H1 (cell line): Measurements from ENCODE around the gene APOA1. TPM values are rescaled to one million over a fixed set of nuclear protein-coding genes. Genes with fewer than 3 reads are reported as not detected.
A peak's percentile ranks its signal among the peaks of the same experiment; 100 is the strongest.

Experiments
- CTCF ChIA-PET: fragments of 300-600 bp; sonication (Branson Sonifier 250); formaldehyde crosslinking; loops from one replicate; lab custom pipeline; 2021; ENCODE audit not compliant: partially characterized antibody; lab: Charles Lee
- POLR2A ChIA-PET: fragments of 300-600 bp; sonication (Branson Sonifier 250); formaldehyde crosslinking; loops from one replicate; lab custom pipeline; 2021; ENCODE audit warnings: inconsistent platforms; ENCODE audit not compliant: partially characterized antibody; lab: Charles Lee
- DNase-seq, 2 experiments: peaks; one replicate each; pipeline versions ENCODE4 v3.0.0 to v3.0.0-alpha.2; 2010 to 2022; ENCODE audit warnings: low spot score in 2 of 2, low read depth in 1 of 2, mixed read lengths in 1 of 2
- FAIRE-seq: peaks from 2 replicates; lab custom pipeline; 2011; peaks lifted over from hg19 to GRCh38; lab: Jason Lieb, UNC
- H2AFZ ChIP-seq: 2 replicates; pipeline ENCODE4 v1.8.1; 2012; ENCODE audit warnings: low read length, inconsistent platforms
- H2AK5ac ChIP-seq: 2 replicates; pipeline ENCODE4 v1.6.1; 2013; ENCODE audit warnings: low read depth, low read length
- H2BK120ac ChIP-seq: replicated peaks from 2 replicates; pipeline ENCODE3; 2013; ENCODE audit warnings: low read depth, low read length, inconsistent platforms
- H2BK12ac ChIP-seq: 2 replicates; pipeline ENCODE4 v1.6.1; 2013; ENCODE audit warnings: low read depth, low read length
- H2BK15ac ChIP-seq: 2 replicates; pipeline ENCODE4 v1.6.1; 2013; ENCODE audit warnings: low read length
- H2BK20ac ChIP-seq: 2 replicates; pipeline ENCODE4 v1.6.1; 2013; ENCODE audit warnings: low read length
- H2BK5ac ChIP-seq: 2 replicates; pipeline ENCODE4 v1.6.1; 2013; ENCODE audit warnings: low read depth, low read length
- H3K14ac ChIP-seq: 2 replicates; pipeline ENCODE4 v1.6.1; 2013; ENCODE audit warnings: inconsistent platforms; ENCODE audit not compliant: insufficient read length
- H3K18ac ChIP-seq: 2 replicates; pipeline ENCODE4 v1.6.1; 2013; ENCODE audit warnings: low read length; ENCODE audit errors: extremely low read depth
- H3K23ac ChIP-seq: 2 replicates; pipeline ENCODE4 v1.6.1; 2013; ENCODE audit warnings: inconsistent platforms; ENCODE audit not compliant: insufficient read length
- H3K23me2 ChIP-seq: 2 replicates; pipeline ENCODE4 v1.6.1; 2013; ENCODE audit warnings: low read depth, low read length
- H3K27ac ChIP-seq: 2 replicates; pipeline ENCODE4 v1.6.1; 2011; ENCODE audit warnings: low read depth, low read length, inconsistent platforms
- H3K27me3 ChIP-seq, 4 experiments: replicated peaks in 1 of 4; 1 replicate in 1 of 4; 2 replicates in 3 of 4; pipeline versions ENCODE4 v1.6.1 to v1.8.1; 2011 to 2013; ENCODE audit warnings: low read length in 3 of 4, mild to moderate bottlenecking in 3 of 4, inconsistent platforms in 2 of 4, mixed read lengths in 2 of 4, moderate library complexity in 1 of 4; ENCODE audit not compliant: control insufficient read depth in 3 of 4, insufficient read depth in 3 of 4; ENCODE audit errors: extremely low read depth in 1 of 4
- H3K36me3 ChIP-seq, 4 experiments: 2 replicates each; pipeline versions ENCODE4 v1.6.1 to v1.8.1; 2011 to 2013; ENCODE audit warnings: mild to moderate bottlenecking in 4 of 4, low read length in 3 of 4, moderate library complexity in 2 of 4, control low read depth in 1 of 4, inconsistent platforms in 1 of 4; ENCODE audit not compliant: insufficient read depth in 4 of 4, control insufficient read depth in 2 of 4
- H3K4ac ChIP-seq: replicated peaks from 2 replicates; pipeline ENCODE3; 2013; ENCODE audit warnings: low read length, low read depth, mixed read lengths, inconsistent platforms; ENCODE audit not compliant: insufficient read length
- H3K4me1 ChIP-seq, 4 experiments: replicated peaks in 1 of 4; 1 replicate in 1 of 4; 2 replicates in 3 of 4; pipeline versions ENCODE4 v1.6.1 to v1.8.1; 2011 to 2013; ENCODE audit warnings: low read length in 3 of 4, inconsistent platforms in 2 of 4, mixed read lengths in 1 of 4; ENCODE audit not compliant: insufficient read depth in 4 of 4, control insufficient read depth in 3 of 4
- H3K4me2 ChIP-seq, 2 experiments: 2 replicates each; pipeline versions ENCODE4 v1.6.1 to v1.8.1; 2011 to 2013; ENCODE audit warnings: low read depth in 2 of 2, low read length in 2 of 2, control low read depth in 1 of 2, inconsistent platforms in 1 of 2, mild to moderate bottlenecking in 1 of 2; ENCODE audit not compliant: insufficient read depth in 1 of 2
- H3K4me3 ChIP-seq, 4 experiments: fragments of 200-600, 300-600 bp in 1 of 4; sonication (generic), shearing (Covaris generic), sonication (Bioruptor Twin) in 1 of 4; 2 replicates each; pipeline versions ENCODE4 v1.5.1 to v1.8.1; 2011 to 2016; ENCODE audit warnings: low read length in 4 of 4, low read depth in 3 of 4, control low read depth in 2 of 4, inconsistent platforms in 2 of 4, mild to moderate bottlenecking in 2 of 4, mixed read lengths in 1 of 4, moderate library complexity in 1 of 4; ENCODE audit not compliant: insufficient read depth in 2 of 4; ENCODE audit errors: extremely low read depth in 1 of 4
- H3K56ac ChIP-seq: replicated peaks from 2 replicates; pipeline ENCODE3; 2013; ENCODE audit warnings: low read depth, mild to moderate bottlenecking, mixed read lengths, low read length, inconsistent platforms; ENCODE audit not compliant: insufficient read length
- H3K79me1 ChIP-seq: 2 replicates; pipeline ENCODE4 v1.6.1; 2013; ENCODE audit warnings: low read depth, low read length, control low read depth
- H3K79me2 ChIP-seq, 2 experiments: 2 replicates each; pipeline versions ENCODE4 v1.6.1 to v1.8.1; 2012 to 2013; ENCODE audit warnings: low read length in 2 of 2, mild to moderate bottlenecking in 2 of 2, inconsistent platforms in 1 of 2; ENCODE audit not compliant: insufficient read depth in 2 of 2, control insufficient read depth in 1 of 2
- H3K9ac ChIP-seq, 4 experiments: replicated peaks in 1 of 4; 1 replicate in 1 of 4; 2 replicates in 3 of 4; pipeline versions ENCODE4 v1.6.1 to v1.8.1; 2011 to 2013; ENCODE audit warnings: low read depth in 3 of 4, low read length in 3 of 4, control low read depth in 2 of 4, mild to moderate bottlenecking in 2 of 4, moderate library complexity in 2 of 4, inconsistent platforms in 1 of 4; ENCODE audit errors: extremely low read depth in 1 of 4
- H3K9me3 ChIP-seq, 2 experiments: 2 replicates each; pipeline versions ENCODE4 v1.6.1 to v1.8.1; 2012 to 2013; ENCODE audit warnings: mild to moderate bottlenecking in 2 of 2, moderate library complexity in 2 of 2, control low read depth in 1 of 2, inconsistent platforms in 1 of 2, low read depth in 1 of 2, low read length in 1 of 2, mixed read lengths in 1 of 2; ENCODE audit not compliant: insufficient read depth in 2 of 2
- H4K20me1 ChIP-seq, 2 experiments: replicated peaks in 1 of 2; 2 replicates each; pipeline versions ENCODE3 to v1.8.1; 2011 to 2013; ENCODE audit warnings: inconsistent platforms in 2 of 2, low read length in 2 of 2, mild to moderate bottlenecking in 1 of 2; ENCODE audit not compliant: insufficient read depth in 2 of 2, control insufficient read depth in 1 of 2
- H4K5ac ChIP-seq: 2 replicates; pipeline ENCODE4 v1.6.1; 2013; ENCODE audit warnings: low read length, low read depth, mixed read lengths, inconsistent platforms; ENCODE audit not compliant: insufficient read length
- H4K8ac ChIP-seq: 2 replicates; pipeline ENCODE4 v1.8.0; 2013; ENCODE audit warnings: mild to moderate bottlenecking, moderate library complexity, low read length, inconsistent platforms; ENCODE audit not compliant: insufficient read depth; ENCODE audit errors: extremely low read depth
- H4K91ac ChIP-seq: replicated peaks from 2 replicates; pipeline ENCODE3; 2013; ENCODE audit warnings: low read length, mixed read lengths, inconsistent platforms; ENCODE audit not compliant: insufficient read length
- CTBP2 ChIP-seq: IDR thresholded peaks from 2 replicates; pipeline ENCODE4 v1.7.0; 2011; ENCODE audit warnings: borderline replicate concordance, mild to moderate bottlenecking, moderate library complexity, mixed read lengths, low read length; ENCODE audit not compliant: insufficient read depth, insufficient read length
- POLR2A ChIP-seq, 2 experiments: IDR thresholded peaks; 1 replicate in 1 of 2; 2 replicates in 1 of 2; pipeline ENCODE4 v1.6.1; 2011; ENCODE audit warnings: low read depth in 2 of 2, low read length in 2 of 2, mild to moderate bottlenecking in 2 of 2; ENCODE audit errors: control extremely low read depth in 1 of 2
- POLR2AphosphoS5 ChIP-seq: IDR thresholded peaks from 2 replicates; pipeline ENCODE4 v1.6.1; 2011; ENCODE audit warnings: low read depth, low read length
- RAD21 ChIP-seq, 2 experiments: IDR thresholded peaks in 1 of 2; conservative IDR thresholded peaks in 1 of 2; 2 replicates each; pipeline ENCODE4 v1.6.1; 2011; ENCODE audit warnings: low read depth in 2 of 2, low read length in 2 of 2, improper control_type of control experiment in 1 of 2, inconsistent platforms in 1 of 2, mild to moderate bottlenecking in 1 of 2, moderate library complexity in 1 of 2
- SRF ChIP-seq: IDR thresholded peaks from 2 replicates; pipeline ENCODE4 v1.6.1; 2011; ENCODE audit warnings: mild to moderate bottlenecking, low read depth, low read length, moderate library complexity
- WGBS, 2 experiments: shearing (Covaris generic) in 1 of 2; methylation state at CpG; one replicate each; pipeline versions ENCODE4 v1.1.6 to v1.1.7; 2013 to 2015; ENCODE audit warnings: low lambda C conversion rate in 2 of 2, mixed read lengths in 2 of 2, inconsistent platforms in 1 of 2, low coverage in 1 of 2, missing lambda C conversion rate in 1 of 2; ENCODE audit not compliant: insufficient replicate concordance in 2 of 2, insufficient coverage in 1 of 2, insufficient read length in 1 of 2; ENCODE audit errors: extremely low coverage in 1 of 2, missing lambda C conversion rate in 1 of 2; 5-methylcytosine and 5-hydroxymethylcytosine counted together
- polyA plus RNA-seq, 7 experiments: library from polyadenylated mRNA; depleted of rRNA in 3 of 7; stranded (reverse) in 5 of 7; unstranded in 2 of 7; fragments of >200 nt in 5 of 7; fragments of 200-250 nt in 2 of 7; gene quantifications; 1 replicate in 5 of 7; 2 replicates in 1 of 7; 4 replicates in 1 of 7; pipeline versions ENCODE4 v1.2.1 to v1.2.3, GENCODE V29; 2011 to 2013; ENCODE audit warnings: missing spikeins in 2 of 7, mixed read lengths in 2 of 7
- total RNA-seq: library from RNA; stranded (reverse); fragmentation: NEBNext Ultra II Directional; extraction: Animal tissue kit (Norgen Biotek cat#: 25700); gene quantifications from 2 replicates; pipeline ENCODE4 v1.2.1, GENCODE V29; 2021
- TF ChIP-seq, protein P1 (sequence below), 3 experiments: IDR thresholded peaks; 1 replicate in 2 of 3; 2 replicates in 1 of 3; pipeline versions ENCODE4 v1.5.1 to v1.6.1; 2011; ENCODE audit warnings: low read length in 3 of 3, mild to moderate bottlenecking in 3 of 3, inconsistent platforms in 2 of 3, low read depth in 1 of 3, moderate library complexity in 1 of 3; ENCODE audit not compliant: insufficient read depth in 1 of 3; ENCODE audit errors: control extremely low read depth in 1 of 3
- TF ChIP-seq, protein P2 (sequence below): IDR thresholded peaks from 2 replicates; pipeline ENCODE4 v1.6.1; 2011; ENCODE audit warnings: low read length, improper control_type of control experiment

Gene APOA1
- total and polyA plus RNA-seq, 2 of the 8 experiments (the other 6 are each of a cell fraction or from before 2014, with no cell fraction given) = 0.80 TPM; not detected in 1

DNA sequence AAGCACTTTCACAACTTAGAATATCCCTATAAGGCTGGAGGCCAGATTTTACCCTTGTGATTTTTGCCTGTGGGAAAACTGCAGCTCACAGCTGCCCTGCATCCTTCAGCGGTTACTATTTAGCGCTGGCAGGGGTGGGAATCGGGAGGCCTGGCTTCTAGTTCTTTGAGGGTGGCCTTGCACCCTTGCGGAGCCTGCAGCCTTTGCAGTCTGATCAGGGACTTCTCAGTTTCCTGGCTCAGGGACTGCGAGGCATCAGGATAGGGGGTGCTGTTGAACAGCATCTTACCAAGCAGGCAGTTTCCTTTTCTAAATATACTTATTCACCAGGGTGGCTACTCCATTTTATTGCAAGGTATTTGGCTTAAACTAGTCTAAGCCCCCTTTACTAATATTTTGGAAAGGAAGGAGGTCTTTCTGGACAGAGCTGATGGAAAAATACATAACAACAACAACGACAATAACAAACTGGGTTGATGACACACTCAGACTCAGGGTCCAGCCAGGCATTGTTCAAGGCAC lies 2.9 kb upstream of the APOA1 start:
- H2BK12ac ChIP-seq = no peak overlapping the region
- no peak overlapping the region for H3K27ac ChIP-seq
- H4K5ac ChIP-seq = no peak overlapping the region
- H3K18ac ChIP-seq = no peak overlapping the region
- CTCF ChIA-PET = interaction anchor here (0.6 to 12.2 kb wide), 13 partner anchors 9 to 357 kb away, joined by 3 to 237 read pairs (median 4); partner anchors contain the start of genes APOA4, APOA5, APOC3 and ZPR1
- no peak overlapping the region for H3K23ac ChIP-seq
- H3K9me3 ChIP-seq = no peaks in the 10 kb centered on the region
- no peak overlapping the region for H2AK5ac ChIP-seq
- no peak overlapping the region for H2BK120ac ChIP-seq
- TF ChIP-seq CTBP2 = no peak
- TF ChIP-seq SRF = no peak
- no peak for TF ChIP-seq POLR2A (IDR thresholded peaks at IDR 0.05; ENCODE audit: control extremely low read depth in 1 of 2, low read depth in 2 of 2, low read length in 2 of 2)
- peak; percentile 32 to 44; a peak in 2 of 4 replicates for TF ChIP-seq RAD21 (IDR thresholded peaks at IDR 0.05 in 1 of 2, conservative IDR thresholded peaks at IDR 0.05 in 1 of 2; ENCODE audit: low read depth in 2 of 2, low read length in 2 of 2)
- TF ChIP-seq, protein P1, sequence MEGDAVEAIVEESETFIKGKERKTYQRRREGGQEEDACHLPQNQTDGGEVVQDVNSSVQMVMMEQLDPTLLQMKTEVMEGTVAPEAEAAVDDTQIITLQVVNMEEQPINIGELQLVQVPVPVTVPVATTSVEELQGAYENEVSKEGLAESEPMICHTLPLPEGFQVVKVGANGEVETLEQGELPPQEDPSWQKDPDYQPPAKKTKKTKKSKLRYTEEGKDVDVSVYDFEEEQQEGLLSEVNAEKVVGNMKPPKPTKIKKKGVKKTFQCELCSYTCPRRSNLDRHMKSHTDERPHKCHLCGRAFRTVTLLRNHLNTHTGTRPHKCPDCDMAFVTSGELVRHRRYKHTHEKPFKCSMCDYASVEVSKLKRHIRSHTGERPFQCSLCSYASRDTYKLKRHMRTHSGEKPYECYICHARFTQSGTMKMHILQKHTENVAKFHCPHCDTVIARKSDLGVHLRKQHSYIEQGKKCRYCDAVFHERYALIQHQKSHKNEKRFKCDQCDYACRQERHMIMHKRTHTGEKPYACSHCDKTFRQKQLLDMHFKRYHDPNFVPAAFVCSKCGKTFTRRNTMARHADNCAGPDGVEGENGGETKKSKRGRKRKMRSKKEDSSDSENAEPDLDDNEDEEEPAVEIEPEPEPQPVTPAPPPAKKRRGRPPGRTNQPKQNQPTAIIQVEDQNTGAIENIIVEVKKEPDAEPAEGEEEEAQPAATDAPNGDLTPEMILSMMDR (IDR thresholded peaks at IDR 0.05; ENCODE audit: control extremely low read depth in 1 of 3, insufficient read depth in 1 of 3, low read depth in 1 of 3, low read length in 3 of 3) = peak; percentile 19 to 30 (median 27); a peak in 3 of 4 replicates
- no peak for TF ChIP-seq POLR2AphosphoS5
- TF ChIP-seq, protein P2, sequence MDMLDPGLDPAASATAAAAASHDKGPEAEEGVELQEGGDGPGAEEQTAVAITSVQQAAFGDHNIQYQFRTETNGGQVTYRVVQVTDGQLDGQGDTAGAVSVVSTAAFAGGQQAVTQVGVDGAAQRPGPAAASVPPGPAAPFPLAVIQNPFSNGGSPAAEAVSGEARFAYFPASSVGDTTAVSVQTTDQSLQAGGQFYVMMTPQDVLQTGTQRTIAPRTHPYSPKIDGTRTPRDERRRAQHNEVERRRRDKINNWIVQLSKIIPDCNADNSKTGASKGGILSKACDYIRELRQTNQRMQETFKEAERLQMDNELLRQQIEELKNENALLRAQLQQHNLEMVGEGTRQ = no peak
- TF ChIP-seq, all 59 proteins: peak for 2
- no peak overlapping the region for H2BK5ac ChIP-seq
- POLR2A ChIA-PET = interaction anchor here (0.6 to 1.3 kb wide), 2 partner anchors 144 to 258 kb away, joined by 3 read pairs; partner anchors contain the start of gene SIK3
- H3K79me2 ChIP-seq = no peaks in the 10 kb centered on the region
- no peak overlapping the region for H3K4me2 ChIP-seq
- no peak overlapping the region for H2BK20ac ChIP-seq
- H3K4me3 ChIP-seq = no peak overlapping the region
- peaks cover 3% of the 10 kb centered on the region; the same call in 1 of the 2 replicates for H3K23me2 ChIP-seq
- H3K9ac ChIP-seq = 0 out of 7 replicates have a peak overlapping the region, but pooled peaks of 1 of the 4 experiments have one; percentile 19
- 77% methylated on average over 6 of the region's 6 CpGs; no CpG with 5 or more reads in 1 of the 2 experiments for WGBS, 2 experiments
- no peak overlapping the region for H3K4ac ChIP-seq
- no peak overlapping the region for H3K14ac ChIP-seq
- H3K27me3 ChIP-seq = peaks cover 0 to 5% (median 2%) of the 10 kb centered on the region in 4 experiments; a peak in 3 of 7 replicates
- H3K36me3 ChIP-seq = peaks cover 0 to 13% (median 6%) of the 10 kb centered on the region in 4 experiments; a peak in 7 of 8 replicates
- no peak overlapping the region for H2BK15ac ChIP-seq
- FAIRE-seq (no peak), DNase-seq (no peak)
- H3K79me1 ChIP-seq = no peaks in the 10 kb centered on the region
- no peak overlapping the region for H4K8ac ChIP-seq
- H2AFZ ChIP-seq = no peak overlapping the region
- no peak overlapping the region for H4K91ac ChIP-seq
- peaks cover 0 to 17% (median 3%) of the 10 kb centered on the region in 4 experiments; a peak in 6 of 7 replicates for H3K4me1 ChIP-seq
- no peaks in the 10 kb centered on the region for H4K20me1 ChIP-seq
- H3K56ac ChIP-seq = no peak overlapping the region
